ENCODE results near the gene DNMT1. TPM values are rescaled to one million over a fixed set of nuclear protein-coding genes. Genes with fewer than 3 reads are reported as not detected.

DNMT1 gene
- polyA plus RNA-seq, 1 of the 3 experiments (the other 2 are of a cell fraction) = 58.3 TPM

DNA sequence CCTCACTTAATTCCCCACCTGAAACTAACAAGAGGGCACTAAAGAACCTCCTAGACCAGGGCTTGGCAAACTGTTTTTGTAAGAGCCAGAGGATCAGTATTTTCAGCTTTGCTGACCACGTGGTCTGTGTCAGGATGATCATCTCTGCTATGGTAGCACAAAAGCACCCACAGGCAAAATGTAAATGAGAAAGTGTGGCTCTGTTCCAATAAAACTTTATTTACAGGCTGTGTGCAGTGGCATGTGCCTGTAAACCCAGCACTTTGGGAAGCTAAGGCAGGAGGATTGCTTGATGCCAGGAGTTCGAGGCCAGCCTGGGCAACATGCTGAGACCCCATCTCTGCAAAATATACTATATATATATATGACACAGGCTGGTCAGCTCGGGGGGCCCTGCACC, 31.2 kb downstream of the DNMT1 start:
- Histone ChIP-seq H3K27ac (ENCODE audit: low read depth in 2 of 2, low read length in 1 of 2) (no peak overlapping the region), H3K9me2 (no peaks in the 10 kb centered on the region), H3K4me3 (ENCODE audit: low read depth in 2 of 2, low read length in 1 of 2) (no peak overlapping the region), H3K36me3 (replicated peaks in 1 of 2; ENCODE audit: control insufficient read depth in 1 of 2, insufficient read depth in 2 of 2, low read length in 1 of 2) (peaks cover 48 to 51% of the 10 kb centered on the region in 2 experiments), H3K27me3 (ENCODE audit: insufficient read depth) (no peaks in the 10 kb centered on the region), H3K4me2 (no peak overlapping the region), H3K9me3 (no peaks in the 10 kb centered on the region), H3F3A (replicated peaks; ENCODE audit: insufficient read depth) (no peaks in the 10 kb centered on the region), H4K20me1 (ENCODE audit: insufficient read depth) (no peaks in the 10 kb centered on the region), H3K79me2 (ENCODE audit: insufficient read depth) (no peaks in the 10 kb centered on the region), H2AFZ (ENCODE audit: low read depth) (no peak overlapping the region), H3K4me1 (ENCODE audit: control insufficient read depth in 1 of 2, insufficient read depth in 2 of 2, low read depth in 1 of 2, low read length in 1 of 2) (no peaks in the 10 kb centered on the region), H3K9ac (no peak overlapping the region)
- no peak for DNase-seq
- TF ChIP-seq RAD21 (IDR thresholded peaks at IDR 0.05; ENCODE audit: low read length) (no peak), USF2 (IDR thresholded peaks at IDR 0.05; ENCODE audit: borderline replicate concordance, low read depth, low read length) (no peak), MXI1 (IDR thresholded peaks at IDR 0.05; ENCODE audit: low read depth, low read length) (no peak), GATA2 (CRISPR knock-in tag; IDR thresholded peaks at IDR 0.05) (no peak), POLR2AphosphoS5 (IDR thresholded peaks at IDR 0.05; ENCODE audit: low read depth, low read length) (no peak), RXRA (IDR thresholded peaks at IDR 0.05; ENCODE audit: borderline replicate concordance, low read depth) (no peak), TEAD4 (IDR thresholded peaks at IDR 0.05; ENCODE audit: borderline replicate concordance, insufficient read depth) (no peak), RCOR1 (IDR thresholded peaks at IDR 0.05; ENCODE audit: low read length) (no peak), MAX (IDR thresholded peaks at IDR 0.05; ENCODE audit: low read depth) (no peak), ZBTB33 (IDR thresholded peaks at IDR 0.05; ENCODE audit: borderline replicate concordance, low read depth) (no peak), REST (IDR thresholded peaks at IDR 0.05; ENCODE audit: low read depth, low read length) (no peak), JUND (IDR thresholded peaks at IDR 0.05) (no peak), FOXJ3 (CRISPR knock-in tag; IDR thresholded peaks at IDR 0.05) (no peak), YY1 (IDR thresholded peaks at IDR 0.05; ENCODE audit: low read depth) (no peak), SMC3 (IDR thresholded peaks at IDR 0.05; ENCODE audit: low read depth, low read length) (no peak), EZH2phosphoT487 (IDR thresholded peaks at IDR 0.05; ENCODE audit: borderline replicate concordance, low read depth) (no peak), EP300 (IDR thresholded peaks at IDR 0.05; ENCODE audit: borderline replicate concordance in 1 of 2, low read depth in 1 of 2, low read length in 1 of 2) (no peak), RFX5 (IDR thresholded peaks at IDR 0.05; ENCODE audit: low read length) (no peak)
- TF ChIP-seq, protein P1, sequence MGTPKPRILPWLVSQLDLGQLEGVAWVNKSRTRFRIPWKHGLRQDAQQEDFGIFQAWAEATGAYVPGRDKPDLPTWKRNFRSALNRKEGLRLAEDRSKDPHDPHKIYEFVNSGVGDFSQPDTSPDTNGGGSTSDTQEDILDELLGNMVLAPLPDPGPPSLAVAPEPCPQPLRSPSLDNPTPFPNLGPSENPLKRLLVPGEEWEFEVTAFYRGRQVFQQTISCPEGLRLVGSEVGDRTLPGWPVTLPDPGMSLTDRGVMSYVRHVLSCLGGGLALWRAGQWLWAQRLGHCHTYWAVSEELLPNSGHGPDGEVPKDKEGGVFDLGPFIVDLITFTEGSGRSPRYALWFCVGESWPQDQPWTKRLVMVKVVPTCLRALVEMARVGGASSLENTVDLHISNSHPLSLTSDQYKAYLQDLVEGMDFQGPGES (IDR thresholded peaks at IDR 0.05; ENCODE audit: low read depth, low read length) = no peak
- TF ChIP-seq, protein P2, sequence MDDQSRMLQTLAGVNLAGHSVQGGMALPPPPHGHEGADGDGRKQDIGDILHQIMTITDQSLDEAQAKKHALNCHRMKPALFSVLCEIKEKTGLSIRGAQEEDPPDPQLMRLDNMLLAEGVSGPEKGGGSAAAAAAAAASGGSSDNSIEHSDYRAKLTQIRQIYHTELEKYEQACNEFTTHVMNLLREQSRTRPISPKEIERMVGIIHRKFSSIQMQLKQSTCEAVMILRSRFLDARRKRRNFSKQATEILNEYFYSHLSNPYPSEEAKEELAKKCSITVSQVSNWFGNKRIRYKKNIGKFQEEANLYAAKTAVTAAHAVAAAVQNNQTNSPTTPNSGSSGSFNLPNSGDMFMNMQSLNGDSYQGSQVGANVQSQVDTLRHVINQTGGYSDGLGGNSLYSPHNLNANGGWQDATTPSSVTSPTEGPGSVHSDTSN (IDR thresholded peaks at IDR 0.05) = no peak
- ChIA-PET POLR2A (interaction anchor here (1.2 kb wide), 1 partner anchor 24 kb away, joined by 4 read pairs; no protein-coding TSS in a partner anchor), CTCF (interaction anchor here (0.9 kb wide), 1 partner anchor 24 kb away, joined by 4 read pairs; no protein-coding TSS in a partner anchor)
- WGBS (ENCODE audit: low lambda C conversion rate) = 78% methylated on average over 3 of the region's 3 CpGs

All from SK-N-SH (cell line).